Hepatocyte (in vitro differentiated cells): ENCODE measurements around the gene ZNF681.

Experiments
- EZH2 ChIP-seq: fragments of 200-600 bp; sonication (generic); IDR thresholded peaks from 2 replicates; pipeline ENCODE4 v1.6.1; 2016; ENCODE audit warnings: antibody characterized with exemption, mild to moderate bottlenecking, borderline replicate concordance
- EZH2phosphoT487 ChIP-seq: fragments of 200-600 bp; sonication (generic); IDR thresholded peaks from one replicate; pipeline ENCODE4 v1.6.1; 2018; ENCODE audit warnings: antibody characterized with exemption, mild to moderate bottlenecking, low read depth, moderate library complexity; ENCODE audit not compliant: unreplicated experiment, severe bottlenecking
- TF ChIP-seq, protein P1 (sequence below): fragments of 200-600 bp; sonication (generic); IDR thresholded peaks from 2 replicates; pipeline ENCODE4 v1.5.1; 2016; ENCODE audit warnings: antibody characterized with exemption, mild to moderate bottlenecking; ENCODE audit not compliant: poor library complexity

DNA sequence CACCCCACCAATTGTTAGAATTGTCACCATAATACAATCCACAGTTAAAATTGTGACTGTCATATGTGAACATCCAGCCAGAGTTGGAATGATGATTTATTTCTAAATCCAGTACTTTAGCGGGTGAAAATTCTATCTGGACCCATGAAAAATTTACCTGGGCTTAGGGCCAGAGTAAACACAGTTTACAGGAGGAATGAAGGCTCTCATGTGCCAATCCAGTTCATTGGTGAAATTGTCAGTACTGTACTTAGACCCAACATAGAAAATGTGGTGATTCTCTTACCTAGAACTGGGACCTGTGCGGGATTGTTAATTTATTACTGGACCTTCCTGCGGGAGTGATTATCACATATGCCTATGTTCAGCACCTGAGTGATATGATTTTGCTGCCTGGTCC lies 27.3 kb upstream of the ZNF681 start:
- TF ChIP-seq, protein P1, sequence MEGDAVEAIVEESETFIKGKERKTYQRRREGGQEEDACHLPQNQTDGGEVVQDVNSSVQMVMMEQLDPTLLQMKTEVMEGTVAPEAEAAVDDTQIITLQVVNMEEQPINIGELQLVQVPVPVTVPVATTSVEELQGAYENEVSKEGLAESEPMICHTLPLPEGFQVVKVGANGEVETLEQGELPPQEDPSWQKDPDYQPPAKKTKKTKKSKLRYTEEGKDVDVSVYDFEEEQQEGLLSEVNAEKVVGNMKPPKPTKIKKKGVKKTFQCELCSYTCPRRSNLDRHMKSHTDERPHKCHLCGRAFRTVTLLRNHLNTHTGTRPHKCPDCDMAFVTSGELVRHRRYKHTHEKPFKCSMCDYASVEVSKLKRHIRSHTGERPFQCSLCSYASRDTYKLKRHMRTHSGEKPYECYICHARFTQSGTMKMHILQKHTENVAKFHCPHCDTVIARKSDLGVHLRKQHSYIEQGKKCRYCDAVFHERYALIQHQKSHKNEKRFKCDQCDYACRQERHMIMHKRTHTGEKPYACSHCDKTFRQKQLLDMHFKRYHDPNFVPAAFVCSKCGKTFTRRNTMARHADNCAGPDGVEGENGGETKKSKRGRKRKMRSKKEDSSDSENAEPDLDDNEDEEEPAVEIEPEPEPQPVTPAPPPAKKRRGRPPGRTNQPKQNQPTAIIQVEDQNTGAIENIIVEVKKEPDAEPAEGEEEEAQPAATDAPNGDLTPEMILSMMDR: no peak
- TF ChIP-seq EZH2: no peak
- TF ChIP-seq EZH2phosphoT487: no peak
